GM12872 (cell line): ENCODE measurements around the gene DDX55.

ENCODE experiments used
- CTCF ChIP-seq: IDR thresholded peaks from 3 replicates; pipeline ENCODE4 v1.5.1; 2011; ENCODE audit warnings: low read depth, mild to moderate bottlenecking, low read length, moderate library complexity; ENCODE audit not compliant: insufficient read depth

The DDX55 gene

GRCh38 chr12:123621619-123622530 lies 20.0 kb downstream of the DDX55 start:
- no peak for TF ChIP-seq CTCF

DNA sequence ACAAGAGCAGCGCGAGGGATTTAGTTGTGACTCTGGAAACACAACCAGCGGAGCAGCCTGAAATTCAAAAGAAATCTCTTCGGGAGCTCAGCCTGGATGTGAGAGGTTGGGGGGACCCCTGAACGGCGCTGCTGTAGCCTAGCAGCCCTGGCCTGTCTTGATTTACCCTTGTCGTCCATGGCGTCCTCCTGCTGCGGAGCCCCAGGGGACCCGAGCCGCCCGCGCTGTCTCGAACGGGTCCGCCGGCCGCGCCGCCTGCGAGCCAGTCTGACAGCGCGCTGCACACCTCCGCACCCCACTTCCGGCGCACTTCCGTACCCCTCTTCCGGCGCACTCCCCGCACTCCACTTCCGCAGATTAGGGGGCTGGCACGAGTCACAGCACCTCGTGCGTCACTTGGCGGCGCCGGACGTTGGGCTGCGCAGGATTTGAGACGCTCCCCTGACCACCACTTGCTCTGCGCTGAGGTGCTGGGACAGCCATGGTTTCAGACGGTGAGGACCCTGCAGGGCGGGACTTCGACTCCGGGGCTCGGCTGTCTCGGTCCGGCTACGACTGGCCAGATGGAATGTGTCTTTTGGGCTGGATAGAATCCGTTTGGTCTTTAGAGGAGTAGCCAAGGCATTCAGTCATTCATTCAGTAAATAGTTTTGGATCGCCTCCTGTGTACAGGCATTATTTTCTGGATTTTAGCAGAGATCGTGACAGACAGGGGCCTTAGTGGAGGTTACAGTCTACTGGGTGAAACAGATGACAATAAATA lies 31.7 kb downstream of the DDX55 start, which contains the start of the genes EIF2B1 and GTF2H3:
TSS of gene EIF2B1 (minus strand) at position 308 of the 763 bp plus-strand sequence. CDS start at position 179, 129 bp downstream.
TSS of gene GTF2H3 (plus strand) at position 451 of the 763 bp plus-strand sequence. CDS start at position 482, 31 bp downstream.
- no peak for TF ChIP-seq CTCF

DNA sequence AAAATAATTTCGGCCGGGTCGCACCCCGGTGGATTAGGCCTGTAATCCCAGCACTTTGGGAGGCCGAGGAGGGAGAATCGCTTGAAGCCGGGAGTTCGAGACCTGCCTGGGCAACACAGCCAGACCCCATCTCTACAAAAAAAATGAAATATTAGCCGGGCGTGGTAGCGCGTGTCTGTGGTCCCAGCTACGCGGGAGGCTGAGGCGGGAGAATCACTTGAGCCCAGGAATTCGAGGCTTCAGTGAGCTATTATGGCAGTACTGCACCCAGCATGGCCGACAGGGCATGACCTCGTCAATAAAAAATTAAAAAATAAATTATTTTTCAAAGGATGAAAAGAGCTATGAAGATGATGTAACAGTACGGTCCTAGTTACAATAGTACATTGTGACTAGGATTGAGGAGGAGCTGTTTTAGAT lies 32.3 kb downstream of the DDX55 start:
- no peak for TF ChIP-seq CTCF

DNA sequence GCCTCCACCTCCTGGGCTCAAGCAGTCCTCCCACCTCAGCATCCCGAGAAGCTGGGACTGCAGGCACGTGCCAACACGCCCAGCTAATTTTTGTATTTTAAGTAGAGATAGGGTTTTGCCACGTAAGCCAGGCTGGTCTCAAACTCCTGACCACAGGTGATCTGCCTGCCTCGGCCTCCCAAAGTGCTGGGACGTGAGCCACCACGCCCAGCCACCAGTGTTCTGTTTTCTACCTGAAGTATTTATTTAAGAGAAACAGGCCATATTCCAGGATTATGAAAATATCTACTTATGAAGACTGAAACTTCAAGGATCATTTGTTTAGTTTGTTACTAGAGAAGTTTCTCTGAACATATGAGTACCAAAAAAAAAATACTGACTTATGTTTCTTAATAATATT lies 42.0 kb downstream of the DDX55 start:
- no peak for TF ChIP-seq CTCF

- TF ChIP-seq CTCF = no peak
Measured at GRCh38 chr12:123645380-123645779, 43.5 kb downstream of the DDX55 start.

GRCh38 chr12:123645878-123646277 lies 44.0 kb downstream of the DDX55 start:
- TF ChIP-seq CTCF = no peak

DNA sequence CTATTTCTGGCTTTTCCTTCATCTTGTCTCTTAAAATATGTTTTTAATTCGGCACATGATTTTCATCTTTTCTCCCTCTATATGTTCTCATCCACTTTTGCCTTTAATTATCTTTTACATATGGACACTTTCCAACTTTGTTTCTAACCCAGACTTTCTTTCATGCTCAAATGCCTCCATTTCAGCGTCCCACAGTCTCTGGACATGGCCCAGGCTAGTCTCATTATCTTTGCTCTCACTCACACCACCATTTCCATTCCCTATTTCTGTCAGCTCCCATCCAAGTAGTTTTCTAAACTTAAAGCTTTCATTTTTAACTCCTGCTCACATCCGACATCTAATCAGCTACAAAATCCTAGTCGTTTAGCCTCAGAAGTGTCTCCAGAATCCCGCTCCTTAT lies 46.5 kb downstream of the DDX55 start:
- TF ChIP-seq CTCF = no peak
